HepG2 (cell line): ENCODE results near the gene KHK. TPM values are rescaled to one million over a fixed set of nuclear protein-coding genes. Genes with fewer than 3 reads are reported as not detected.
"Not testable (repeated sequence)": the region's sequence is repeated elsewhere in the genome, so short reads cannot be mapped to it uniquely, and the experiment has no call there.

Experiments used
- ATAC-seq: fragments of 200-7000 bp; cut with Tn5 transposase; 3 replicates; pipeline ENCODE4 v1.9.1; 2020; ENCODE audit warnings: mild to moderate bottlenecking, moderate library complexity
- BruUV-seq: library from RNA; stranded (reverse); fragments of 400-500 nt; replicated peaks from 2 replicates; lab custom pipeline; 2021; lab: Mats Ljungman, UMichigan
- CTCF ChIA-PET: fragments of 300-600 bp; formaldehyde crosslinking; extraction: SDS; loops from one replicate; lab custom pipeline; 2021; ENCODE audit warnings: low total read pairs, inconsistent platforms, low intra/inter-chr PET ratio; lab: Yijun Ruan, JAX
- POLR2A ChIA-PET: fragments of 350-600 bp; sonication (Branson Sonifier 250); formaldehyde crosslinking; loops from one replicate; lab custom pipeline; 2020; ENCODE audit warnings: antibody characterized with exemption, inconsistent platforms; lab: Yijun Ruan, JAX
- DNase-seq: peaks from one replicate; pipeline ENCODE4 v3.0.0-alpha.2; 2015; ENCODE audit warnings: low spot score
- FAIRE-seq: peaks from 3 replicates; lab custom pipeline; 2011; peaks lifted over from hg19 to GRCh38; lab: Jason Lieb, UNC
- H2AFZ ChIP-seq: one replicate; pipeline ENCODE4 v1.6.1; 2011; ENCODE audit warnings: low read length, inconsistent platforms
- H3K27ac ChIP-seq: fragments of 300-600 bp; 3 replicates; pipeline ENCODE4 v1.8.0; 2011; ENCODE audit warnings: mixed run types, mild to moderate bottlenecking, mixed read lengths, low read length, inconsistent platforms; ENCODE audit not compliant: insufficient read depth; ENCODE audit errors: extremely low read length
- H3K27me3 ChIP-seq, 2 experiments: fragments of 200-600 bp in 1 of 2; 2 replicates in 1 of 2; 3 replicates in 1 of 2; pipeline versions ENCODE4 v1.6.0 to v1.8.0; 2011; ENCODE audit warnings: low read length in 2 of 2, mild to moderate bottlenecking in 2 of 2, moderate library complexity in 2 of 2, inconsistent platforms in 1 of 2; ENCODE audit not compliant: insufficient read depth in 2 of 2, control insufficient read depth in 1 of 2
- H3K36me3 ChIP-seq, 2 experiments: fragments of 200-600 bp in 1 of 2; replicated peaks in 1 of 2; 2 replicates in 1 of 2; 3 replicates in 1 of 2; pipeline versions ENCODE4 v1.5.1 to v1.8.0; 2011; ENCODE audit warnings: low read length in 2 of 2, inconsistent platforms in 1 of 2; ENCODE audit not compliant: insufficient read depth in 2 of 2, control insufficient read depth in 1 of 2
- H3K4me1 ChIP-seq: 2 replicates; pipeline ENCODE4 v1.5.1; 2012; ENCODE audit warnings: low read length, inconsistent platforms; ENCODE audit not compliant: insufficient read depth
- H3K4me2 ChIP-seq: 2 replicates; pipeline ENCODE4 v1.6.0; 2011; ENCODE audit warnings: low read depth, low read length, inconsistent platforms
- H3K4me3 ChIP-seq, 3 experiments: fragments of 200-600 bp in 1 of 3; sonication (generic), shearing (Covaris generic) in 1 of 3; replicated peaks in 1 of 3; 2 replicates each; pipeline ENCODE4 v1.5.1; 2011 to 2016; ENCODE audit warnings: low read length in 3 of 3, inconsistent platforms in 2 of 3, low read depth in 2 of 3, mild to moderate bottlenecking in 2 of 3, control low read depth in 1 of 3, mixed read lengths in 1 of 3; ENCODE audit not compliant: insufficient read depth in 1 of 3
- H3K79me2 ChIP-seq: one replicate; pipeline ENCODE4 v1.6.1; 2011; ENCODE audit warnings: low read length, inconsistent platforms; ENCODE audit not compliant: insufficient read depth
- H3K9ac ChIP-seq: 2 replicates; pipeline ENCODE4 v1.6.0; 2011; ENCODE audit warnings: mild to moderate bottlenecking, low read depth, low read length, inconsistent platforms; ENCODE audit not compliant: insufficient read depth
- H3K9me3 ChIP-seq: 2 replicates; pipeline ENCODE4 v1.5.1; 2012; ENCODE audit warnings: mild to moderate bottlenecking, low read length
- H4K20me1 ChIP-seq: 2 replicates; pipeline ENCODE4 v1.6.0; 2011; ENCODE audit warnings: inconsistent platforms, mild to moderate bottlenecking, low read length, moderate library complexity; ENCODE audit not compliant: insufficient read depth
- ZNF687 ChIP-seq: sonication (generic); formaldehyde crosslinking; IDR thresholded peaks from 2 replicates; pipeline ENCODE4 v1.5.1; 2020; ENCODE audit warnings: mild to moderate bottlenecking, missing genetic modification reagents, moderate library complexity
- WGBS: methylation state at CpG from one replicate; pipeline ENCODE4 v1.1.6; 2017; ENCODE audit warnings: low lambda C conversion rate; 5-methylcytosine and 5-hydroxymethylcytosine counted together
- in situ Hi-C: cut with HindIII; loops from 2 replicates; pipeline ENCODE4 v1.10.0; 2017; ENCODE audit warnings: low pct_unique_long_range_greater_than_20kb; ENCODE audit not compliant: extremely low pct_ligation_motif_present
- intact Hi-C: fragments of 100-400 bp; cut with micrococcal nuclease; formaldehyde crosslinking; loops from one replicate; pipeline ENCODE4 v1.10.0; 2022; ENCODE audit not compliant: unreplicated experiment
- polyA plus RNA-seq, 8 experiments: library from polyadenylated mRNA; depleted of rRNA in 3 of 8; stranded (reverse) in 7 of 8; unstranded in 1 of 8; fragments of >200 nt; fragmentation: Illumina TruSeq in 4 of 8; extraction: Trizol in 4 of 8; gene quantifications; 2 replicates each; pipeline versions ENCODE4 v1.2.1 to v1.2.3, GENCODE V29; 2011 to 2016; ENCODE audit warnings: low read depth in 4 of 8, missing spikeins in 1 of 8, mixed read lengths in 1 of 8; ENCODE audit not compliant: insufficient read depth in 1 of 8
- total RNA-seq, 5 experiments: library from RNA; depleted of rRNA; stranded (reverse); fragments of >200 nt; fragmentation: Illumina TruSeq; extraction: Trizol; gene quantifications; 2 replicates each; pipeline ENCODE4 v1.2.3, GENCODE V29; 2016; ENCODE audit warnings: low read depth in 1 of 5

KHK gene
- total and polyA plus RNA-seq, 2 of the 13 experiments (the other 11 are each of a cell fraction or from before 2014, with no cell fraction given): 40.9 to 99.2 TPM

GRCh38 chr2:27111392-27112078, 25.0 kb downstream of the KHK start:
- not testable (repeated sequence) for BruUV-seq
- 95% methylated on average over 34 of the region's 49 CpGs for WGBS

More at GRCh38 chr2:27111392-27112078, 25.0 kb downstream of the KHK start:
- ATAC-seq, FAIRE-seq, CTCF ChIA-PET, H4K20me1 ChIP-seq, H3K9ac ChIP-seq, H3K9me3 ChIP-seq, H3K4me3 ChIP-seq, H2AFZ ChIP-seq, in situ Hi-C loops, DNase-seq, H3K27ac ChIP-seq, H3K4me2 ChIP-seq, H3K79me2 ChIP-seq, H3K27me3 ChIP-seq, intact Hi-C loops, H3K36me3 ChIP-seq: not testable (repeated sequence)
- POLR2A ChIA-PET: interaction anchor here (1.1 to 1.5 kb wide), 4 partner anchors 16 to 24 kb away, joined by 3 to 4 read pairs (median 3); no protein-coding TSS in a partner anchor
- TF ChIP-seq ZNF687 (CRISPR knock-in tag): peak; percentile 11; the same call in 1 of the 2 replicates
- peaks cover 15% of the 10 kb centered on the region; the same call in 1 of the 2 replicates for H3K4me1 ChIP-seq
